DOHH2 (cell line): ENCODE results near the gene ZDHHC18.

Experiments used
- H3F3A ChIP-seq: fragments of 200-600 bp; sonication (generic), shearing (Covaris generic); 2 replicates; pipeline ENCODE4 v1.6.0; 2016; ENCODE audit warnings: antibody characterized with exemption, mild to moderate bottlenecking; ENCODE audit not compliant: control insufficient read depth, insufficient read depth
- H3K27ac ChIP-seq: fragments of 200-600 bp; sonication (generic); 2 replicates; pipeline ENCODE4 v1.5.1; 2014; ENCODE audit warnings: low read depth, mild to moderate bottlenecking, low read length, moderate library complexity
- H3K27me3 ChIP-seq: fragments of 200-600 bp; sonication (generic); 2 replicates; pipeline ENCODE4 v1.6.1; 2014; ENCODE audit warnings: mild to moderate bottlenecking, low read length, mixed read lengths; ENCODE audit not compliant: control insufficient read depth
- H3K36me3 ChIP-seq: fragments of 200-600 bp; sonication (generic); 2 replicates; pipeline ENCODE4 v1.6.1; 2014; ENCODE audit warnings: mild to moderate bottlenecking, low read length, moderate library complexity, mixed read lengths; ENCODE audit not compliant: control insufficient read depth
- H3K4me1 ChIP-seq: fragments of 200-600 bp; sonication (generic); 2 replicates; pipeline ENCODE4 v1.6.1; 2014; ENCODE audit warnings: mild to moderate bottlenecking, low read length, mixed read lengths; ENCODE audit not compliant: control insufficient read depth
- H3K4me2 ChIP-seq: fragments of 200-600 bp; sonication (generic); 2 replicates; pipeline ENCODE4 v1.6.0; 2014; ENCODE audit warnings: mild to moderate bottlenecking, low read length, moderate library complexity
- H3K4me3 ChIP-seq: fragments of 200-600 bp; sonication (generic); 2 replicates; pipeline ENCODE4 v1.5.1; 2014; ENCODE audit warnings: mild to moderate bottlenecking, low read length, mixed read lengths
- H3K79me2 ChIP-seq: fragments of 200-600 bp; sonication (generic); 2 replicates; pipeline ENCODE4 v1.6.1; 2014; ENCODE audit warnings: mild to moderate bottlenecking, low read length, mixed read lengths; ENCODE audit not compliant: control insufficient read depth
- H3K9me2 ChIP-seq: fragments of 200-600 bp; sonication (generic); replicated peaks from 2 replicates; pipeline ENCODE4 v1.6.1; 2014; ENCODE audit warnings: mild to moderate bottlenecking, low read length, mixed read lengths; ENCODE audit not compliant: control insufficient read depth
- H3K9me3 ChIP-seq: fragments of 200-600 bp; sonication (generic); 2 replicates; pipeline ENCODE4 v1.6.1; 2014; ENCODE audit warnings: antibody characterized with exemption, low read length, mixed read lengths; ENCODE audit not compliant: control insufficient read depth, insufficient read depth
- H4K20me1 ChIP-seq: fragments of 200-600 bp; sonication (generic); 2 replicates; pipeline ENCODE4 v1.6.0; 2014; ENCODE audit warnings: low read depth, mild to moderate bottlenecking, antibody characterized with exemption, low read length, moderate library complexity; ENCODE audit not compliant: control insufficient read depth, insufficient read depth
- EZH2phosphoT487 ChIP-seq: fragments of 200-600 bp; sonication (generic); IDR thresholded peaks from 2 replicates; pipeline ENCODE4 v1.6.1; 2017; ENCODE audit warnings: borderline replicate concordance, mild to moderate bottlenecking, antibody characterized with exemption, low read length, moderate library complexity, mixed read lengths
- TF ChIP-seq, protein P1 (sequence below): fragments of 200-600 bp; sonication (generic); IDR thresholded peaks from one replicate; pipeline ENCODE4 v1.5.1; 2014; ENCODE audit warnings: antibody characterized with exemption, mild to moderate bottlenecking, low read depth, low read length; ENCODE audit not compliant: poor library complexity, severe bottlenecking

Gene ZDHHC18

DNA sequence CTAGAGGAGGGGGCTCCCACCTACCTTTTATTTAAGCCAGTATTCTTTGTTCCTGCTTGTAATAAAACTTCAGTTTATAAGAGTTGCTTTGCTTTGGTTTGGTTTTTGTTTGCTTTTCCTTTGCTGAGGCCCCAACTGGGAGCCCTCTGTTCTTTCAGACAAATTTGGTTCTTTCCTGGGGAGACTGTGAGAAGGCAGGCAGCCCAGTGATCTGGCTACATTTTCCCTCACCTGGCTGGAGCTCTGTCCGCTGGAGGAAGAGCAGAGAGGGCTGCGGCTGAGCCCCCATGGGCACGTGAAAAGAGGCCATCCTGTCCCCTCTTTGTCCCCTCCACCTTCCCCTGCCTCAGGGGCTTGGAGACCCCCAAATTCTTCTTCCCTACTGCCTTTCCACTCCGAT lies 29.1 kb downstream of the ZDHHC18 start:
- Histone ChIP-seq H3K27ac (no peak overlapping the region), H3K36me3 (peaks cover 35% of the 10 kb centered on the region), H3K4me2 (no peak overlapping the region), H3K9me2 (no peaks in the 10 kb centered on the region), H3K4me3 (no peak overlapping the region), H3K4me1 (no peaks in the 10 kb centered on the region), H3F3A (0 out of 2 replicates have a peak, but pooled peaks cover 3% of the 10 kb centered on the region), H3K27me3 (no peaks in the 10 kb centered on the region), H4K20me1 (no peaks in the 10 kb centered on the region), H3K9me3 (no peaks in the 10 kb centered on the region), H3K79me2 (no peaks in the 10 kb centered on the region)
- TF ChIP-seq, protein P1, sequence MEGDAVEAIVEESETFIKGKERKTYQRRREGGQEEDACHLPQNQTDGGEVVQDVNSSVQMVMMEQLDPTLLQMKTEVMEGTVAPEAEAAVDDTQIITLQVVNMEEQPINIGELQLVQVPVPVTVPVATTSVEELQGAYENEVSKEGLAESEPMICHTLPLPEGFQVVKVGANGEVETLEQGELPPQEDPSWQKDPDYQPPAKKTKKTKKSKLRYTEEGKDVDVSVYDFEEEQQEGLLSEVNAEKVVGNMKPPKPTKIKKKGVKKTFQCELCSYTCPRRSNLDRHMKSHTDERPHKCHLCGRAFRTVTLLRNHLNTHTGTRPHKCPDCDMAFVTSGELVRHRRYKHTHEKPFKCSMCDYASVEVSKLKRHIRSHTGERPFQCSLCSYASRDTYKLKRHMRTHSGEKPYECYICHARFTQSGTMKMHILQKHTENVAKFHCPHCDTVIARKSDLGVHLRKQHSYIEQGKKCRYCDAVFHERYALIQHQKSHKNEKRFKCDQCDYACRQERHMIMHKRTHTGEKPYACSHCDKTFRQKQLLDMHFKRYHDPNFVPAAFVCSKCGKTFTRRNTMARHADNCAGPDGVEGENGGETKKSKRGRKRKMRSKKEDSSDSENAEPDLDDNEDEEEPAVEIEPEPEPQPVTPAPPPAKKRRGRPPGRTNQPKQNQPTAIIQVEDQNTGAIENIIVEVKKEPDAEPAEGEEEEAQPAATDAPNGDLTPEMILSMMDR, result no peak
- TF ChIP-seq EZH2phosphoT487, result no peak

DNA sequence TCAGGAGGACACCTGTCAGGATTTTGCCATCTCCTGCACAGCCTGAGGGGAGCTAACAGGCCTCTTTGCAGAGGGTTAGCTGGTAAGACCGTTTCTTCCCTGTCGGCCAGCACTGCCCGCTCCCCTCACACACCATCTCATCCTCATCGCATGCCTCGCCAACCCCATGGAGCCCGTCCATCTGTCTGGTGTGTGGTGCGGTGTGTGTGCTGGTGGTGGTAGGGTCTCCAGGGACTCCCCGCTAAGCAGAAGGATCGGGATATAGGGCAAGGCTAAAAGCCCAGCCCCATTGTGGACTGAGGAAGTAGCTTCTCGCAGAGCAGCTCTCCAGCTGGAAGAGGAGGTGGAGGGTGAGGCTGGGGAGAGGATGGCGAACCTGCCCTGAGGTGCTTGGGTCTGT lies 29.7 kb downstream of the ZDHHC18 start:
- no peak overlapping the region for H3K27ac ChIP-seq
- no peaks in the 10 kb centered on the region for H4K20me1 ChIP-seq
- peaks cover 30% of the 10 kb centered on the region for H3K36me3 ChIP-seq
- H3K4me3 ChIP-seq, result no peak overlapping the region
- TF ChIP-seq, protein P1, result no peak
- TF ChIP-seq EZH2phosphoT487, result no peak
- H3K79me2 ChIP-seq, result no peaks in the 10 kb centered on the region
- no peaks in the 10 kb centered on the region for H3K27me3 ChIP-seq
- no peak overlapping the region for H3K4me2 ChIP-seq
- H3F3A ChIP-seq, result peaks cover 5% of the 10 kb centered on the region; the same call in 1 of the 2 replicates
- H3K4me1 ChIP-seq, result no peaks in the 10 kb centered on the region
- no peaks in the 10 kb centered on the region for H3K9me3 ChIP-seq
- no peaks in the 10 kb centered on the region for H3K9me2 ChIP-seq

DNA sequence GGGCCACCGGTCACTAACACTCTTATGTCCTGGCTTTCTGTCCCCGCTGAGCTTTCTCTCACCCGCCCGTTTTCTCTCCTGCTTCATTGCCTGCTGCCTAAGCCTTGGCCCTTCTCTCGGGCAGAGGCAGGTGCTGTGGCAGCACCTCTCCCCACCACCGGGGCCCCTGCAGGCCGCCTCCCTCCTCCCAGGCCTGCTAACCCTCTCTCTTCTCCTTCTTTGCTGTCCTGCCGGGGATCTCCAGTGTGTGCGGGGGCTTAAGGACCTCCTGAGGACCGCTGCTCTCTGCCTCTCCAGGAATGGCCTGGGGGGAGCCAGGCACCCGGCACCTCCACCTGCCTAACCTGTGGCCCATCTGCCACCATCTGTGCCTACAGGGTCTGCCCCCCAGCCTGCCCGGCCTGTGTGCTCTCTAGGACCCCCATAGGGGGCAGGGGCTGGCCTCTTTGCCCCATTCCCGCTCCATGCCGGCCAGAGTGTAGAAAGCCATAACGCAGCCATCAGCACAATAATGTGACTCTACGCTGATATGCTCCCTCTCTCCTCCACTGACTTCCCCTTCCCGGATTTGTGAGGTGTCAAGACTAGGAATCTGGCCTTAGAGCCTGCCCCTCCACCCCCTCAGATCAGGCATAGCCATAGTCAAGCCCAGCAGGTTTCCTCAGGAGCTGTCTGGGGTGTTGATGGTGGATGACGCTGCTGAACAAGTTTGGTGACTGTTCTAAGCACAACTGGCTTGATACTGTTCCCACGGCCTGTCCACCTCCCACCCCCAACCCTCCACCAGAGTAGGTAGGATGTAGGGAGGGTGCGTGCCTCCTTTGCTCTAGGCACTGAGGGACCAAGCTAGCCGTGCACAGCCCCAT lies 30.3 kb downstream of the ZDHHC18 start:
- Histone ChIP-seq H3K79me2 (no peaks in the 10 kb centered on the region), H3K9me2 (no peaks in the 10 kb centered on the region), H3K27me3 (no peaks in the 10 kb centered on the region), H3K4me1 (no peaks in the 10 kb centered on the region), H3K9me3 (no peaks in the 10 kb centered on the region), H3F3A (peaks cover 5% of the 10 kb centered on the region; the same call in 1 of the 2 replicates), H3K27ac (no peak overlapping the region), H4K20me1 (no peaks in the 10 kb centered on the region), H3K36me3 (peaks cover 23% of the 10 kb centered on the region), H3K4me2 (no peak overlapping the region), H3K4me3 (no peak overlapping the region)
- no peak for TF ChIP-seq EZH2phosphoT487
- TF ChIP-seq, protein P1, result no peak
